Measurements from ENCODE around the gene REST. TPM values are rescaled to one million over a fixed set of nuclear protein-coding genes. Genes with fewer than 3 reads are reported as not detected.

The REST gene
- total RNA-seq, 1 donor from 2014 or later: 32.1 TPM

- no peak for DNase-seq (ENCODE audit: low spot score)
Observed at GRCh38 chr4:56976837-56977320, 69.2 kb downstream of the REST start.

DNA sequence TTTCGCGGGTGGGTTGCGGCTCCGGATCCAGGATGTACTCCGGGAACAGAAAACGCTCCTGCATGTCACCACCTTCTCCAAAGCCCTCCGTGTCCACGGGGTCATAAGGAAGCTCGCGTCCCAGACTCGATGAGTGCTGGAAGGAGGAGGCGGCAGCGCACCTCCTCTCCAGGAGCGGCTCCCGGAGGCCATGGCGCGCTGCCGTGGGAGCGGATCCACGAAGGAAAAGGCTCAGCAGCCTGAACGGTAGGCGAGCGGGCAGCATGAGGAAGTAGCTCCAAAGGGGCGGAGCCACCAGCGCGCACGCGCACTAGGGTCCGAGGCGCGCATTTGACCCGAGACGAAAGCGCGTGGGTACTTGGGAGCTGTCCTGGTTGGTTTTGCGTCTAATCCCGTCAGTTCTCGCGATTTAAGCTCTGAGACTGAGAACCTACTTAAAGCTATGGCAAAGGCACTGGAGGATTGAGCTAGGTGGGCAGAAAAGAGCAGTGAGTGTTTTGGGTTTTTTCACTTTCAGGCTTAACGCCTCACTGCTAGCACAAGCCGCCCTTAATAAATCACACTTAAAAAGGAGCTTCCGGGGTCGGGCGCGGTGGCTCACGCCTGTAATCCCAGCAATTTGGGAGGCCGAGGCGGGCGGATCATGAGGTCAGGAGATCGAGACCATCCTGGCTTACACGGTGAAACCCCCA is 69.8 kb downstream of the REST start, which contains the start of gene NOA1:
Gene NOA1 (minus strand): TSS at position 286 of the 692 bp plus-strand sequence. CDS start 21 bp downstream, at position 265.
- peak; percentile 100 for DNase-seq (ENCODE audit: low spot score)

DNA sequence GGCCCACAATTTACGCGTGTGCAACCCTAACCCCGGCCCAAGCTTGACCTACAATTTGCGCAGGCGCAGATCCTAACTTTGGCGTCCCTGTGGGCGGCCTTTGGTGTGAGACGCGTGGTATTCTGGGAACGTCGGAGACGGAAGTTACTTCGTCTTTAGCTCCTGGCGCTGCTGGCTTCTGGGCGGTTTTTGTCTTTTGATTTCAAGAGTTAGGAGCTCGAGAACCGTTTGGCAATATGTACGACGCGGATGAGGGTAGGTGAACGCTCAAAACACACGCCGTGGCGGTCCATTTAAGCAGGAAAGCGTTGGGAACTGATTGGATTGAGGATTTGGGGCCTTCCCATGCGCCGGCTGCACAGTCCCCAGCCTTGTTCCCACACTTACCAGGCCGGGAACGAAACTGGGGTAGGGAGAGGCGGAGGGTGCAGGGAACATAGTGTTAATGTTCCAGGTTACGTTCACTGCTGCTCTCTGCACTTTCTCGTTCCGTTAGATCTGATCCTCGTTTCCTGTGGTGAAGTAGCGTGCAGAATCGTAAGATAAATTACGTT is 71.1 kb downstream of the REST start, which contains the start of gene POLR2B:
Gene POLR2B (plus strand): TSS at position 147 of the 554 bp plus-strand sequence. CDS start 90 bp downstream, at position 237.
- DNase-seq (ENCODE audit: low spot score): peak; percentile 98

DNA sequence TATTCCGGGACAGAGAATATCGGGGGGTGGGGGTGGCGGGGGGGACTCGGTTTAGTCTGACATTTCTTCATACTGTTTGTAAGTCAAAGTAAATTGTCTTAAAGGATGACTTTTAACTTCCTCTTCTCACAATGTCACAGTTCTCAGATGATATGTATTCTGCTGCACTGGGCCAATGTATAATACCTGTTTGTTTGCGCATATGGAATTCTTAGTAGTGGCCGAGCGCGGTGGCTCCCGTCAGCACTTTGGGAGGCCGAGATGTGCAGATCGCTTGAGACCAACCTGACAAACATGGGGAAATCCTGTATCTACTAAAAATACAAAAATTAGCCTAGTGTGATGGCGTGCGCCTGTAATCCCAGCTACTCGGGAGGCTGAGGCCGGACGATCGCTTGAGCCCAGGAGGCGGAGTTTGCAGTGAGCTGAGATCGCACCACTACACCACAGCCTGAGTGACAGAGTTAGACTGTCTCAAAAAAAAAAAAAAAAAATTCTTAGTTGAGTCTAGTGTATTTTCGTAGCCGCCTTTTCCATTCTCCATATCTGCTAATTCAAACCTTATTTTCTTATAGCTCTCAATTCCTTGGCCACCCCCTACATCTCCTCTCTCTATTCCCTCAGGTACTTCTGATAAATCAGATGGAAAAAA is 71.8 kb downstream of the REST start:
- no peak for DNase-seq (ENCODE audit: low spot score)

DNA sequence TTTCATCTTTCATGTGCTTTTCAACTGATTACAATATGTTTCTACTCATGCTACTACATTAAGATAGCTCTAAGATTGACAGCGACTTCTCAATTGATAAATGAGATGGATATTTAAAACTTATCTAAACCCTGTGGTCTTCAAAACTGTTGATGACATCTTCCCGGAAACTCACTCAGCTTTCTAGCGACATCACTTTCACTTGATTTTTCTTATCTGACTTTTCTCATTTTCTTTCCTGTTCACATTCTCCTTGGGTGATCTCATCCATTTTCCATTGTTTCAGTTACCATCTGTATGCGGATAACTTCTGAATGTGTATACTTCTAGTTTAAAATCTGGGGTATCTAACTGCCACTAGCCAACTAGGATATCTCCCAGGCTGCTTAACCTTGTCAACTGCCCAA is 74.1 kb downstream of the REST start:
- DNase-seq (ENCODE audit: low spot score): no peak

DNA sequence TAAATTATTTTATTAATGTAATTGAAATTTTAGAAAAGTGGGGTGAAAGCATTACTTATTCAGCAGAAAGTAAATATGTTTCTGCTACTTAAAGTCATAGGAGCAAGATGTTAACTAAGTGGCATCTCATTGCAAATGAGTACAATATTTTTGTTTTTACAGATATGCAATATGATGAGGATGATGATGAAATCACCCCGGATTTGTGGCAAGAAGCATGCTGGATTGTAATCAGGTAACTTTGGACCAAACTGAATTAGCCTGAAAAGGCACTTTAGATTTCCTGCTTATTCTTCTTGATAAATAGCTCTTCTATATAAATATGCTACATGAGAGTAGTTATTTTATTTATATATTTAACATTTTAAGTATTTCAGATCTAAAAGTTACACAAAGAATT is 78.5 kb downstream of the REST start:
- no peak for DNase-seq (ENCODE audit: low spot score)

GRCh38 chr4:56986952-56987351 is 79.3 kb downstream of the REST start:
- no peak for DNase-seq (ENCODE audit: low spot score)

GRCh38 chr4:56990109-56990905 is 82.6 kb downstream of the REST start:
- DNase-seq (ENCODE audit: low spot score): no peak

DNA sequence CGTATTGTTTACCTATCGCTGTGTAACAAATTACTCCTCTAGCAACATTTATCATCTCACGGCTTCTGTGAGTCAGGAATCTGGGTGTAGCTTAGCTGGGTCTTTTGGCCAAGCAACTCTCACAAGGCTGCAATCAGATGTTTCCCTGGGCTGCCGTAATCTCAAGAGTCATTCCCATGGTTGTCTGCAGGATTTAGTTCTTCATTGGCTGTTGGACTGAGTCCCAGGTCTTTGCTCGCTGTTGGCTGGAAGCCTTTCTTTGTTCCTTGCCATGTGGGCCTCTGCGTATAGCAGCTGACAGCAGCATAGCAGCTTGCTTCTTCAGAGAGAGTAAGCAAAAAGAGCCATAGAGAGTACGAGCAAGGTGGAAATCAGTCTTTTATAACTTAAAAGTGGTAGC is 87.8 kb downstream of the REST start:
- no peak for DNase-seq (ENCODE audit: low spot score)

DNA sequence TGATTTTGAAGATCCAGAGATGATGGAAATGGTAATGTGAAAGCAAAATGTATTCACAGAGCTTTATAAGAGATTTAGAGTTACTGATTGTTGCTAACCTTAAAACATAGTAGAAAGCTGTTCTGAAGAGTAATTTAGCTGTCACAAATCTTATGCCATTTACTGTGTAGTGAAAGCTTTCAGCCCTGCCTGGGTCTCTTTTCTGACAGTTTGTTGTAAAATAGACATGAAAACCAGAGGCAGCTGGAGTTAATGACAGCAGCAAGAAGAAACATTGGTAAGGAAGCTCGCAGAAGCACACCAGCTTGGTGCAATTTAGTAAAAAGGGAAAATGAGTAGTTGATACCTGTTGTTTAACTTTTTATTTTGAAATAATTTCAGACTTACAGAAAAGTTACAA is 92.1 kb downstream of the REST start:
- DNase-seq (ENCODE audit: low spot score): no peak

GRCh38 chr4:57013543-57014120 is 105.9 kb downstream of the REST start:
- DNase-seq (ENCODE audit: low spot score): no peak

Other genes starting within 250 kb of the REST start
- 3.2 TPM for gene HOPX, start 226.6 kb upstream of the REST start, total RNA-seq
- not detected for gene SPINK2, start 86.2 kb upstream of the REST start, total RNA-seq
- 10.5 TPM for gene NOA1, start 69.7 kb downstream of the REST start, total RNA-seq
- gene POLR2B, start 71.0 kb downstream of the REST start, total RNA-seq: 66.9 TPM
- gene IGFBP7, start 202.5 kb downstream of the REST start, total RNA-seq: 558 TPM

Data from mesenteric fat pad (tissue), 1 donor.